ENCODE measurements around the gene ACVR1B.
A peak's percentile ranks its signal among the peaks of the same experiment; 100 is the strongest.

Gene ACVR1B

GRCh38 chr12:52024845-52025230, 73.3 kb downstream of the ACVR1B start:
- ChIA-PET CTCF (interaction anchor here (0.6 to 4.9 kb wide), 34 partner anchors 9 to 860 kb away, joined by 3 to 75 read pairs (median 7); partner anchors contain the start of genes ATG101, NR4A1, SMIM41 and TAMALIN), POLR2A (ENCODE audit: low non-redundant PET) (no interaction called here)
- no peak overlapping the region for H3K27ac ChIP-seq
- no peak for TF ChIP-seq CTCF (conservative IDR thresholded peaks at IDR 0.05; ENCODE audit: low read depth)
- DNase-seq (ENCODE audit: low spot score): no peak

DNA sequence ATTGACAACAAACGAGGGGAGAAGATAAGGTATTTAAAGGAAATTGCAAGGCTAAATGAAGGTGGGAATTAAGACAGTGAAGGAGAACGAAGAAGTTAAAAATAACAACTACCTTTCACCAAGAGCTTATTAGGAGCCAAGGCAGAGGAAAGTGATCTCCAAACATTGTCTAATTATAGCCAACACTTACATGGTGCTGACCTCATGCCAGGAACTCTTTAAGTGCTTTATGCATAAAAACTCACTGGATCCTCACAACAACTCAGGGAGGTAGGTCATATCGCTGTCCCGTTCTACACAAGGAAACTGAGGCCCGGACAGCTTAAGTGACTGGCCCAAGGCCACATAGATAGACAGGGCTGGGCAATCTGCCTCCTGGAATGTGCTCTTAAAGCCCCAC, 74.8 kb downstream of the ACVR1B start:
- no peak for DNase-seq (ENCODE audit: low spot score)
- CTCF ChIA-PET: interaction anchor here (0.5 to 4.9 kb wide), 24 partner anchors 12 to 607 kb away, joined by 3 to 75 read pairs (median 10); partner anchors contain the start of genes ATG101, NR4A1, SMIM41 and TAMALIN
- POLR2A ChIA-PET (ENCODE audit: low non-redundant PET): no interaction called here
- TF ChIP-seq CTCF (conservative IDR thresholded peaks at IDR 0.05; ENCODE audit: low read depth): no peak
- H3K27ac ChIP-seq: no peak overlapping the region

DNA sequence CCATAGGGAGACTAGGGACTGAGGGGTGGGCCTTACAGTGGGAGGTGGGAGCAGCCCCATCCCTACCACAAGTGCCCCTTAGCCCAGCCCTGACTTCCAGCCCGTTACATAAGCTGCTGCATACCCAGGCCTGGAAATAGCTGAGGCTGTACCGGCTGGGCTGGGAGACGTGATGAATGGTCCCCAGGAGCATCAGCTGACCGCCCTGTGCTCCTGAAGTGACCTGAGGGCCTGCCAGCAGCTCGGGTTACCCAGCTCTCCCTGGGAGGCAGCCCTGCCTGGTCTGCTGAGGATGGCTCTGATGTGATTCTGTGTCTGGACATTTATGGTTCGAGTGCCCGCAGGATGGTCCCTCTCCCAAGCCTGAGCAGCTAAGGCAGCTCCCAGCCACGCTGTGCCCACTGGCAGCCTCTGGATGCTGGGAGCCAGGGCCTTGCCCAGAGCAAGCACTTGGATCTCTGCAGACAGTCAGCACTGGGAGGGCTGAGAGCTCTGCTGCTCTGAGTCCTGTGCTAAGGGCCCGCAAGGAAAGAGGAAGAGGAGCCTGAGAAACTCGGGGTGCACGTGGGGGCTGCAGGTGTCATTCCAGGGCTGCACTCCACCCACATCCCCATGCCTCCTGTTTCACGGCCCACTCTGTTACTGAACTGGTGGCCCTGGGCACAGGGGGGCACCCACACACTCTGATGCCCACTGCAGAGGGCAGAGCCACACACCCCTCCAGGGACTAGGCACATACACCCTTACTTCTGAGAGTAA, 75.8 kb downstream of the ACVR1B start:
- POLR2A ChIA-PET (ENCODE audit: low non-redundant PET): no interaction called here
- no peak overlapping the region for H3K27ac ChIP-seq
- no peak for TF ChIP-seq CTCF (conservative IDR thresholded peaks at IDR 0.05; ENCODE audit: low read depth)
- DNase-seq (ENCODE audit: low spot score): no peak
- CTCF ChIA-PET: interaction anchor here (0.6 to 3.1 kb wide), 7 partner anchors 20 to 96 kb away, joined by 4 to 56 read pairs (median 32); partner anchors contain the start of gene SMIM41

GRCh38 chr12:52029685-52030084, 78.2 kb downstream of the ACVR1B start:
- DNase-seq (ENCODE audit: low spot score): no peak
- no peak overlapping the region for H3K27ac ChIP-seq
- ChIA-PET POLR2A (ENCODE audit: low non-redundant PET) (no interaction called here), CTCF (interaction anchor here (0.6 to 0.7 kb wide), 2 partner anchors 24 to 38 kb away, joined by 3 read pairs; no protein-coding TSS in a partner anchor)
- no peak for TF ChIP-seq CTCF (conservative IDR thresholded peaks at IDR 0.05; ENCODE audit: low read depth)

- POLR2A ChIA-PET (ENCODE audit: low non-redundant PET): no interaction called here
- TF ChIP-seq CTCF (conservative IDR thresholded peaks at IDR 0.05; ENCODE audit: low read depth): no peak
- CTCF ChIA-PET: interaction anchor here (0.5 to 2.1 kb wide), 5 partner anchors 9 to 1837 kb away, joined by 3 to 8 read pairs (median 5); no protein-coding TSS in a partner anchor
- H3K27ac ChIP-seq: peak overlapping the region; percentile 63
- DNase-seq (ENCODE audit: low spot score): no peak
Observed at GRCh38 chr12:52032446-52032803, 80.9 kb downstream of the ACVR1B start.

DNA sequence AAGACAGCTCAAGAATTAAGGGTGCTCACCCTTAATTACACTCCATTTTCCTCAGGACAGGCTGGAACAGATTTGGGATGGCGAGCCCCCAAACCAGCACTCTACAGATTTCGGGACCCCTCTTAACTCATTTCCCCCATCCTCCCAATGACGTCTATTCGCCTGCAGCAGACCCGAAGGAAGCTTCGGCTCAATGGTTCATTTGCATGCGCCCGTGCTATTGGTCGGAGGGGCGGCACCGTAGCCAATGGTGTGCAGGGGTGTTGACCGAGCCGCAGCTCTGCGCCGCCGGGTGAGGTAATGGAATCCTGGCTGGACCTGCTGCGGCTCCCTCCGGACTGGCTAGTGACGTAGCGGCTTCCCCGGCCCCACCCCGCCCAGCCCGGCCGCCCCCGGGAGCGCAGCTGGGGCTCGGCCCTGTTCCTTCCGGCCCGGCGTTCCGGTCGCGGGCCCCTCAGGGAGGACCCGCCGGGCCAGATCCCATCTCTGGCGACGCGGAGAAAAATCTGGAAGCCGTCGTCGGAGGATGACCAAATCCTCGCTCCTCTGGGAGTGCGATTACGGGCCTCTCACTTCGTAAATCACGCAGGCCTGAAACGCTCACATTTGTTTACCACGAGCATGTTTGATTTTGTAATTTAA, 81.4 kb downstream of the ACVR1B start:
- ChIA-PET POLR2A (ENCODE audit: low non-redundant PET) (no interaction called here), CTCF (interaction anchor here (0.5 to 2.1 kb wide), 6 partner anchors 9 to 1837 kb away, joined by 3 to 8 read pairs (median 5); no protein-coding TSS in a partner anchor)
- peak overlapping the region; percentile 63 for H3K27ac ChIP-seq
- TF ChIP-seq CTCF (conservative IDR thresholded peaks at IDR 0.05; ENCODE audit: low read depth): no peak
- DNase-seq (ENCODE audit: low spot score): peak; percentile 97
